ENCODE results near the gene MYBPHL. TPM values are rescaled to one million over a fixed set of nuclear protein-coding genes. Genes with fewer than 3 reads are reported as not detected.
A peak's percentile ranks its signal among the peaks of the same experiment; 100 is the strongest.

MYBPHL gene
- total RNA-seq, 1 donor from 2014 or later: not detected

DNA sequence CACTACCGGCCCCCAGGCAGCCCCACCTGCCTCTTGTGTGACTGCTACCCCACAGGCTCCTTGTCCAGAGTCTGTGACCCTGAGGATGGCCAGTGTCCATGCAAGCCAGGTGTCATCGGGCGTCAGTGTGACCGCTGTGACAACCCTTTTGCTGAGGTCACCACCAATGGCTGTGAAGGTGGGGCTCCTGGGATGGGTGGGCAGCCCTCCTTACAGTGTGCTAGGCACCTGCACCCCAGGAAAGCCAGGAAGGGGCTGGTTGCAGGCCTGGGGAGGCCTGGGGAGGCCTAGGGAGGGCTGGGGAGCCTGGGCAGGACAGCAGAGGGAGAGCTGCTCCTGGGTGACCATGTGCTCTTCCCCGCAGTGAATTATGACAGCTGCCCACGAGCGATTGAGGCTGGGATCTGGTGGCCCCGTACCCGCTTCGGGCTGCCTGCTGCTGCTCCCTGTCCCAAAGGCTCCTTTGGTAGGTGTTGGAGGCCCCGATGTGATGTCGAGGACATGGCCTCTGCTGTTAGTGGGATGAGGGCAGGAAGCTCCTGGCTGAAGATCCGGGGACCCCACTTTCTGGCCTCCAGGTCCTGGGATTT lies 41.0 kb downstream of the MYBPHL start:
- no peak for DNase-seq (ENCODE audit: low spot score)

DNA sequence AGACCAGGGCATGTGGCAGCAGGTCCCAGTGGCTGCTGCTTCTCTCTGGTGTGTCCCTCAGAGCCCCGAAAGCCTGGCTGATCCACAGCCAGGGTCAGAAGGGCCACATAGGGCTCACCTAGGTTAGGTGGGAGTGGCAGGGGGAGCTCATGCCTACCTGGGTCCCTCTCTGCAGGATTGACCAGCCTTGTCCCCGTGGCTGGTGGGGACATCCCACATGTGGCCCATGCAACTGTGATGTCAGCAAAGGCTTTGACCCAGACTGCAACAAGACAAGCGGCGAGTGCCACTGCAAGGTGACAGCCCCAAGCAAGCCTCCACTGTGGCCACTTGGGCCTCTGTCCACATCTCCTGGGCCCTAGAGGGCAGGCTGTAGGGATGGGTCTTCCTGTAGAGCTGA lies 41.8 kb downstream of the MYBPHL start:
- no peak for DNase-seq (ENCODE audit: low spot score)

DNA sequence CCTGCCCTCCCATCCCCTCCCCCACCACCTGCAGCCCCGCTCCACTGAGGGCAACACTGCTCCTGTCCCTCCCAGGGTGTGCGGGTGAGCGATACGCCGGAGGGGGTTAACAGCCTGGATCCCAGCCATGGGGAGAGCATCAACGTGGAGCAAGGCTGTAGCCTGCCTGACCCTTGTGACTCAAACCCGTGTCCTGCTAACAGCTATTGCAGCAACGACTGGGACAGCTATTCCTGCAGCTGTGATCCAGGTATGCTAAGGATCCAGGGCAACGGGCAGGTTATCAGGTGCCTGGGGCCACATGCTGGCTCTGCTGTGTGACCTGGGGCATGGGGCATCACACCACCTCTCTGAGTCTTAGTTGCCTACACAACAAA lies 42.4 kb downstream of the MYBPHL start:
- DNase-seq (ENCODE audit: low spot score): no peak

DNA sequence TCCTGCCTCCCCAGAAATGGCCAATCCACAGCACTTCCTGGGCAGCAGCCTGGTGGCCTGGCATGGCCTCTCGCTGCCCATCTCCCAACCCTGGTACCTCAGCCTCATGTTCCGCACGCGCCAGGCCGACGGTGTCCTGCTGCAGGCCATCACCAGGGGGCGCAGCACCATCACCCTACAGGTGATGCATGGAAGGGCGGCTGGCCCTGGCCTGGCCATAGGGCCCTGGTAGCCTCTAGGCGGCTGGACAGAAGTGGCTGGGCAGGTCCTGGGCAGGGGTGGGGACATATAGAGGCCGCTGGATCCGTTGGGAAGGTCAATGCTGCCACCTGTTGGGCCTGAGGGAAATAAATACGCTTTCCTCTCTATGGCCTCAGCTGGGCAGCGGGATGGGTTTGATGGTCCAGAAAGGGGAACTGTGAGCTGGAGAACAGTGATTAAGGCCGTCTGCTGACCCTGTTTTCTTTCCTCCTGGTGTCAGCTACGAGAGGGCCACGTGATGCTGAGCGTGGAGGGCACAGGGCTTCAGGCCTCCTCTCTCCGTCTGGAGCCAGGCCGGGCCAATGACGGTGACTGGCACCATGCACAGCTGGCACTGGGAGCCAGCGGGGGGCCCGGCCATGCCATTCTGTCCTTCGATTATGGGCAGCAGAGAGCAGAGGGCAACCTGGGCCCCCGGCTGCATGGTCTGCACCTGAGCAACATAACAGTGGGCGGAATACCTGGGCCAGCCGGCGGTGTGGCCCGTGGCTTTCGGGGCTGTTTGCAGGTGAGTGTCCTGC lies 43.0 kb downstream of the MYBPHL start:
- peak; percentile 85 for DNase-seq (ENCODE audit: low spot score)

DNA sequence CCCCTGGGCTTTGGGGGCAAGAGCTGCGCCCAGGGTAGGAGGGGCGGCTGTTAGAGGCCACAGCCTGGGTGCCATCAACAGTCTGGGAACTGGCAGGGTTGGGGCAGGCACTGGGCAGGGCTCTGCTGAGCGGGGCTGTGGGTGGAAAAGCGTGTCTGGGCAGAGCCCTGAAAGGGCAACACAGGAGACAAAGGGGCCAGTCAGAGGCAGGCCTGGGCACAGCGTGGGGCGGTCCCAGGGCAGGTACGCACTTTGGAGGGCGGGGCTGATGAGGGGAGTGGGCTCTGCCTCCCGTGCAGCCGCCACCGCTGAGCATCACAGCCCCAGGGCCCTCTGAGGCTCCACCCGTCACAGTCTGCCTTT lies 43.6 kb downstream of the MYBPHL start:
- peak; percentile 86 for DNase-seq (ENCODE audit: low spot score)

DNA sequence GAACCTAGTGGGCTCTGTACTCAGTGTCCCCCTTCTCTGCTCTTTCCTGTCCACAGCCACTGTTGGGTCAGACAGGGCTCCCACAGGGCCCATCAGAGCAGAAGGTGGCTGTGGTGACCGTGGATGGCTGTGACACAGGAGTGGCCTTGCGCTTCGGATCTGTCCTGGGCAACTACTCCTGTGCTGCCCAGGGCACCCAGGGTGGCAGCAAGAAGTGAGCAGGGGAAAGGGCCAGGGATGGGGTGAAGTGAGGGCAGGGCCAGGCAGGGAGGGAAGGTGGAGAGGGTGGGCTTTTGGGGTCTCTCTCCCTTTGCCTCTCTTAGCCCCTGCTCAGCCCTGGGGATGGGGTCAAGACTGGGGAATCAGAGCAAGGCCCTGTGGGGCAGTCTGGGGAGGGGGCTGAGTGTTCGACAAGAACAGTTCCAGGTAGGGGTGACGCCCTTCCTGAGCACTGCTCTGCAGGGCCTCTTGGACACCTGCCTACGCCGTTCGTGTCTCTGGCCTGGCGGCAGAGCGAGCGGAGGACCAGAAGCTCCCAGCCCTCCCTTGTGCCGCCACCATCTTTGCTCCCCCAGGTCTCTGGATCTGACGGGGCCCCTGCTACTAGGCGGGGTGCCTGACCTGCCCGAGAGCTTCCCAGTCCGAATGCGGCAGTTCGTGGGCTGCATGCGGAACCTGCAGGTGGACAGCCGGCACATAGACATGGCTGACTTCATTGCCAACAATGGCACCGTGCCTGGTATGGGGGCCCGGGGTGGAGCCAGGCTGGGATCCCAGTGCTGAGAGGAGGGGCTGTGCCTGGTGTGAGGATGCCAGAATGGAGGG lies 44.4 kb downstream of the MYBPHL start:
- no peak for DNase-seq (ENCODE audit: low spot score)

DNA sequence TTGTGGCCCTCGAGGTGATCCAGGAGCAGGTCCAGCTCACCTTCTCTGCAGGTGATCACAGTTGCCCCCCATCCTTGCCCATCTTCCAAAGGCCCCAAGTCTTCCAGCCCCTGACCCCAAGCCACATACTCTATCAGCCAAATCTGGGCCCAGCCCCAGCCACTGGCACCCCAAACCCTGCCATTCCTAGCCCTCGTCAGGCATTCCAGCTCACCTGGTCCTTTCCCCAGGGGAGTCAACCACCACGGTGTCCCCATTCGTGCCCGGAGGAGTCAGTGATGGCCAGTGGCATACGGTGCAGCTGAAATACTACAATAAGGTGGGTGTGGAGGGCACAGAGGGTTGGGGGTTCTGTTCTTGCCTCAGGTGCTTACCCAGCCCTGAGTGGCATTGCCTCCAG lies 45.2 kb downstream of the MYBPHL start:
- DNase-seq (ENCODE audit: low spot score): no peak

DNA sequence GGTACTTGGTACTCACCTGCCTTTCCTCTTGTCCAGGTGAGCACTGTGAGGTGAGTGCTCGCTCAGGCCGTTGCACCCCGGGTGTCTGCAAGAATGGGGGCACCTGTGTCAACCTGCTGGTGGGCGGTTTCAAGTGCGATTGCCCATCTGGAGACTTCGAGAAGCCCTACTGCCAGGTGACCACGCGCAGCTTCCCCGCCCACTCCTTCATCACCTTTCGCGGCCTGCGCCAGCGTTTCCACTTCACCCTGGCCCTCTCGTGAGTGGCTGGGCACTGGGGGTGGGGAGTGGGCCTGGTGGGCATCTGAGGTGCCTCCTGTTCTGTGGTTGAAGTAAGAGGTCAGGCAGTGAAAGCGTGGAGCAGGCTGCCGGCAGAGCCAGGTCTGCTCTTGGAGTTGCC lies 45.8 kb downstream of the MYBPHL start:
- DNase-seq (ENCODE audit: low spot score): no peak

DNA sequence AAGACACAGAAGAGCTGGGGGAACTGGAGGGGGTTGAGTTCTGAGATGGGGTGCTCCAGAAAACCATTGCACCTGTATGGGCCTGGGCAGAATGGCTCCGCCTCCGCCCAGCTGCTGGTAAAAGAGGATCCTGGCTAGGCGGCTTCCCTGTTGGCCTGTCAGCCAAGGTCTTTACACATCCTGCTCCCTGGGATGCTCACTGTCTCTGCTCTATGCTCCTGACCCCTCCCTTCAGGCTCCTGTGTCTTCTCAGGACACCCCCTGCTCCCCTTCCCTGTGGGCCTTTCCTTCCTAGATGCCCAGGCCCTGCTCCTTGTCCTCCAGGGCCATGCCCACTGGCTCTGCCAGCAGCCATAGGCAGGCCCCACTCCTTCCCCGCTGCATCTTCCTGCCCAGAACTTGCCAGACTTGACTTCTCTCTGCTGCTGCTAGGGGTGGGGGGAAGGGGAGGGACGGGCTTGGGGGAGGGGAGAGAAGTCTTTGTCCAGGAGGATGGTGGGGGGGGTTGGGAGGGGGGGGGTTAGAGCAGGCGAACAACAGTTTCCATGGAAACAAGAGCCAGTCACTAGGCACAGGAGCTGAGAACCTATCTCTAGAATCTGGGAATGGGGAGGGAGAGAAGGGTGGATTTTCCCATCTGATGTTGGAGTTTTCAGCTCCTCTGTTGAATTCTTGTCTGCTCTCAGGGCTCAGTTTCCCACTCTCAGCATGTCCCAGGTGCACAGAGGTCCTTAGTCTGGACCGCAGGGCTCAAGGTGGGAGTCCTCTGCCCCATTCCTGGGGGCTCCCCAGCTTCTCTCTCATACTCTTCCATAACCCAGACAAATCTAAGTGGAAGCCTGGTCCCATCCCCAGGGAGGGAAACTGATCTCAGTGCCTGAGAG lies 46.9 kb downstream of the MYBPHL start:
- DNase-seq (ENCODE audit: low spot score): no peak

DNA sequence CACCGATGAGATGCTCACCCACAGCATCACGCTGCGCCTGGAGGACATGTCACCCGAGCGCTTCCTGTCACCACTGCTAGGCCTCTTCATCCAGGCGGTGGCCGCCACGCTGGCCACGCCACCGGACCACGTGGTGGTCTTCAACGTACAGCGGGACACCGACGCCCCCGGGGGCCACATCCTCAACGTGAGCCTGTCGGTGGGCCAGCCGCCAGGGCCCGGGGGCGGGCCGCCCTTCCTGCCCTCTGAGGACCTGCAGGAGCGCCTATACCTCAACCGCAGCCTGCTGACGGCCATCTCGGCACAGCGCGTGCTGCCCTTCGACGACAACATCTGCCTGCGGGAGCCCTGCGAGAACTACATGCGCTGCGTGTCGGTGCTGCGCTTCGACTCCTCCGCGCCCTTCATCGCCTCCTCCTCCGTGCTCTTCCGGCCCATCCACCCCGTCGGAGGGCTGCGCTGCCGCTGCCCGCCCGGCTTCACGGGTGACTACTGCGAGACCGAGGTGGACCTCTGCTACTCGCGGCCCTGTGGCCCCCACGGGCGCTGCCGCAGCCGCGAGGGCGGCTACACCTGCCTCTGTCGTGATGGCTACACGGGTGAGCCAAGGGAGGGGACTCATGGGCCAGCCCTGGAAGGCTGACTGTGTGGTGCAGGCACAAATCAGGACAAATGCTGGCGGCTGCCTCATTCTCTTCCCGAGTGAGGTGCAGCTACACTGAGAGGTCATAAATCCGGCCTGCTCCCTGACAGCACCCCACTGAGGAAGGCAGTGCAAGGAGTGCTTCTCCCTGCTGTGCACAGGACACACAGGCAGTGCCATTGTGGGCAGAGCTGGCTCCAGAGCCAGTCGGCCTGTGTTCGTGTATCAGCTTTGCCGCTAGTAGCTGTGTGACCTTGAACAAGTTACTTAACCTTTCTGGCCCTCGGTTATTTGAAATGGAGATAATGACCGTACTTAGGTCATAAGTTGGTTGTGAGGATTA lies 48.0 kb downstream of the MYBPHL start:
- no peak for DNase-seq (ENCODE audit: low spot score)

DNA sequence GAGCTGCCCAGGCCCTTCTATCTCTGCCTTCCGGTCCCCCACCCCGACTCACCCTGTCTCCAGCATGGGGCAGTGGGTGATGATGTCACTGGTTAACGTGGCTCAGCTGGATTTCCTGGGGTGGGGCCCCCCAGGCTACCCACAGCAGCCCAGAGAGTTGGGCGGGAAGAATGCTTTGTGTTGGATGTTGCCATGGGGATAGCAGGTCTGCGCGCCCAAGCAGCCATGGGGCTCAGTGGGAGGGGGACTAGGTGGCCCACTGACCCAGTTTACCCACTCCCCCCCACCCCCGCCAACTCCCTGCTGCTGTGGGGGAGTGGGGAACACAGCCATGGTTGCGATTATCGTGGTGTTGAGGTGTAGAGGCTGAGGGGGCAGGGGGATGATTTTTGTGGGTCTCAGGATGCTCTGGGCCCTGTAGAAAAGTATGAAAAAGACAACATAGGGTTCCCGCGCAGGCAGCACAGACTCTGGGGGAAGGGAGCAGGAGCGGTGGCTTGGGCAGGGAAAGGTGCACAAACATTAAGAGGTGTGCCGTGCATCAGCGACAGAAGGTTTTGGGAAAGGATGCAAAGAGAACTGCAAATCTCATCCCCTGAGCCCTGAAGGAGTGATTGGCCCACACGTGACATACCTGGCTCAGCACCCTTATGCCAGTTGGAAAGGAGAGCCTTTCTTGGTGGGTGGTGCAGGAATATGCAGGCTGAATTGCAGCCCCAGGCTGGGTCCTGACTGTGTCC lies 49.0 kb downstream of the MYBPHL start:
- DNase-seq (ENCODE audit: low spot score): no peak

DNA sequence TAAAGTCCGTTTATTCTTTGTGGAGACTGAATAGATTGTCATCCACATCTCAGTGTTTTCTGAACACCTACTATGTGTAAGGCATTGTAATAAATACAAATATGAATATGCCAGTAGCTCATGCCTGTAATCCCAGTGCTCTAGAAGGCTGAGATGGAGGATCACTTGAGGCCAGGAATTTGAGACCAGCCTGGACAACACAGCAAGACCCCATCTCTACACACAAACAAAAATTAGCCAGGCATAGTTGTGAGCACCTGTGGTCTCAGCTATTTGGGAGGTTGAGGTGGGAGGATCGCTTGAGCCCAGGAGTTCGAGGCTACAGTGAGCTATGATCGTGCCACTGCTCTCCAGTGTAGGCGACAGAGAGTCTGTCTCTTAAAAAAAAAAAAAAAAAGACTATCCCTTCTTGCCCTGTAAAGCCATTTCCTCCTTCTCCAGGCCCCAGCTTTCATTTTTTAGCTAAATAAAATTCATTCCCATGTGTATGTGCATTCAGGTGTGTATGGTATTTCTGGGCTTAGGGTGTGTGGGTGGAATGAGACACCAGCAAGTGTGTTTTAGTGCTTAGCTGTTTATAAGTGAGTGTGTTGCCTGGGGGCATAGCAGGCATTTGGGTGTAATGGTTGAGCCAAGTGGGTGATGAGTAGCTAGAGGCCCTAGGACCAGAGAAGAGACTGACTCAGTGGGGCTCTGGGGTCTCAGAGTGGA lies 49.7 kb downstream of the MYBPHL start:
- no peak for DNase-seq (ENCODE audit: low spot score)

DNA sequence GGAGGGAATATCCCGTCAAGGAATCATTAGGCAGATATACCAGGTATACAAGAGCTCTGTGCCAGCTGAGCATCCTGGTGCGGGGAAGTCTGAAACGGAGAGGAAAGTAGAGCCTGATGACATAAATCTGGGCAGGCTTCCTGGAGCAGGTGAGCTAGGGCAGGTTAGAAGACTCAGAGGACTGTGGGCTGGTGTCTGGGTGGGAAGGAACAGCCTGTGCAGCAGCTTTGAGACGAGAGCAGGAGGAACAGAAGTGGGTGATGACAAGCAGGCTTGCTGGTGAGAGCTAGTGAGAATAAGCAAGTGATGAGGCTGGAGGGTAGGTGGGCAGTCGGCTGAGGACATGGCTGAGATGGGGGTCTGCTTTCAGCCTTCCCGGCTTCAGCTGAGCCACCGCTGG lies 50.7 kb downstream of the MYBPHL start:
- DNase-seq (ENCODE audit: low spot score): no peak

DNA sequence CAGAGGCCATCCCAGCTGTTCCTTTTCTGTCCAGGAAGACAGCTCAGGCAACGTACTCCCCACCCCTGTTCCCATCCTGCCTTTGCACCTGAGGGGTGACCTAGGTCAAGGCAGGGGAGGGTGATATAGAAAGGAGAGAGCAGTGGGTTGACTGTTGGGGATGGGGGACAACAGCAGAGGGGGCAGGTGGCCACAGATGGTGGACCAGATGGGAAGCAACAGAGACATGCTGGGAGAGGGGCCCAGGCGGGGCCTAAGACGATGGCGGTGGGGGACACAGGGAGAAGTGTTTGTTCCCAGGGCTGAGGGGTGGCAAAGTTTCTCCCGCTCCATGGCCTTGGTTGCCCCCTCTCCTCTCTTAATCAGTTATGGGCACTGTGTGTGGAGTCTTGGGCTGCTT lies 51.1 kb downstream of the MYBPHL start:
- no peak for DNase-seq (ENCODE audit: low spot score)

DNA sequence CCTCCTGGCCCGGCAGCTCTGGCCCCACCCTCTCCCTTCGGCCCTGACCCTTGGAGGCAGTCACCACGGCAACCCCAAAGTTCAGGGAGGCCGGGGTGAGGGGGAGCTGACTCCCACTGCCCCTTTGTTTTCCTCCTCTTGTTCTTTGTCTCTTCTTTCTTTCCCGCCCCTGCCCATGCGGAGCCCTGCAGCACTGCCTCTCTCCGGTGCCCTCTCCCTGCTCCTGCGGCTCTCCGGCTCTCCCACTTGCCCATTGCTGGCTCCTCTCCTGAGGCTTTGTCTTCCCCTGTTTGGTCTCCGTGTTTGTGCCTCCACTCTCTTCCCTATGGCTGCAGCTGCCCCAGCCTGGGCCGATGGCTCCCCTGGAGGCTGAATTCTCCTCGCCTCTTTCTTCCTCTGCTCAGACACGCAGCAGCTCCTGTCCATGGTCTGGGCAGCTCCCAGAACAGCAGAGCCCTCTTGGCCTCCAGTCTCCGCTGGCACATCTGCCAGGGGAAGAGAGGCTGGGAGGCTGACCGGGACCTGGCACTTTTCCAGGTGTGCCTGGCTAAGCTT lies 51.6 kb downstream of the MYBPHL start:
- no peak for DNase-seq (ENCODE audit: low spot score)

DNA sequence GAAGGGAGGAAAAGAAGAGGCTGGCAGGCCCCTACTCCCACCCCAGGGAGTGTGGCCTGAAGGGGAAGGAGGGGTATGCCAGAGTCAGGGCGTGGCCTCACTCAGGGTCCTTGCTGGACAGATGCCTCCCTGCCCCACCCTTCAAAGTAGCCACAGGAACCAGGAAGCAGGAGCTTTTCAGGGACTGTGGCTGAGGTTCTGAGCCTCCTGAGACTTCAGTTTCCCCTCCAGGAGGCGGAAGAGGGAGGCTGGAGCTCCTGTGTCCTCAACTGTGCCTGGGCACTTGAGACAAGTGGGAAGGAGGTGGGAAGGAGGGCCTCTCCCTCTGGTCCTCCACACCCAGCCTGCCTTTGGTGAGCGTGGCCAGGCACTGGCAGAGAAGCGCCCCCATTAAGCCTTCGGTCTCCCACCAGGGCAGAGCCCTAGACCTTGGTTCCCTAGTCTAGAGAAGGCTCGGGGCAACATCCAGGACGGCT lies 52.2 kb downstream of the MYBPHL start:
- no peak for DNase-seq (ENCODE audit: low spot score)

DNA sequence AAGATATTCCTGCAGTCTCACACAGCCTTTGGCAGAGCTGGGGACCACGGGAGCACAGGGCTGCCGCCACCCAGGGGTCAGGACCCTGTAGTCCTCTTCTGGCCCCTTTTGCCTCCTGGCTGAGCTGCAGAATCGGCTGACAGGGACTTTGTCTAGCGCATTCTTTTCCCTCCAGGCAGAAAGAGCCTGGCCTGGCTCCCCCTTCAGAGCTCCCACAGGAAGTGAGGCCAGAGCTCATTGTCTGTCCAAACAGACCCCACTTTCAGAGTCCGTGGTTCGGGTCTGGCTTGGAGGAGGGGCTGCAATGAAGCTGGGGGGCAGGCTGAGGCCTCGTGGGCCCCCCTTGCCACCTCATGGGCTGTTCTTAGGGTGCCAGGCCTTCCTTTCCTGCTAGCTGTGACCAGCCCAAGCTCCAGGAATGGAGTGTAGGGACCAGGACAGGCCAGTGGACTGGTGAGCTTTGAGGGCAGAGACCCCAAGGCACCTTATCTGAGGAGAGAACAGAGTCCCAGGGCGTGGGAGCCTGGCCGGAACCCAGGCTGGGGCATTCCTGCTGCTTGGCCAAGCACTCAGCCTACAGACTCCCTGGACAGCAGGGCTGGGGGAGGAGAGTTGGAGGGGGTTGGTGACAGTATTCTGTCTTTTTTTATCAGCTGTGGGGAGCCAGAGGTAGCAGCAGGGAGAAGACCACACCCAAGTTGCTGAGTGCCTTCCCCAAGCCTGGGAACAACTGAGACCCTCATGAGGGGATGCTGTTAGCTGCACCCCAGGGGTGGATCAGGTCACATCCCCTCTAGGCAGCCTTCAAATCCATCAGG lies 52.8 kb downstream of the MYBPHL start:
- DNase-seq (ENCODE audit: low spot score): no peak

All from ureter (tissue), 1 donor.